GM12891 (cell line): Measurements from ENCODE around the gene INO80.
"Not testable (repeated sequence)": the region's sequence is repeated elsewhere in the genome, so short reads cannot be mapped to it uniquely, and the experiment has no call there.

ENCODE experiments used
- DNase-seq: peaks from one replicate; pipeline ENCODE4 v3.0.0; 2011; ENCODE audit warnings: low spot score; ENCODE audit not compliant: insufficient read length
- FAIRE-seq: peaks from 2 replicates; lab custom pipeline; 2011; peaks lifted over from hg19 to GRCh38; lab: Jason Lieb, UNC
- PAX5 ChIP-seq: IDR thresholded peaks from 2 replicates; pipeline ENCODE4 v1.6.1; 2011; ENCODE audit warnings: low read length, moderate library complexity, mild to moderate bottlenecking; ENCODE audit not compliant: insufficient read depth, severe bottlenecking
- POLR2A ChIP-seq: IDR thresholded peaks from 2 replicates; pipeline ENCODE4 v1.6.1; 2011; ENCODE audit warnings: low read depth, low read length, control low read depth
- POLR2AphosphoS5 ChIP-seq: IDR thresholded peaks from 2 replicates; pipeline ENCODE4 v1.6.1; 2011; ENCODE audit warnings: low read depth, low read length, control low read depth
- POU2F2 ChIP-seq: IDR thresholded peaks from 2 replicates; pipeline ENCODE4 v1.6.1; 2011; ENCODE audit warnings: low read depth, mild to moderate bottlenecking, control low read depth, low read length, moderate library complexity
- SPI1 ChIP-seq: IDR thresholded peaks from 2 replicates; pipeline ENCODE4 v1.6.1; 2011; ENCODE audit warnings: low read depth, low read length, control low read depth
- TAF1 ChIP-seq: IDR thresholded peaks from 2 replicates; pipeline ENCODE4 v1.6.1; 2011; ENCODE audit warnings: low read depth, low read length, control low read depth

Gene INO80

GRCh38 chr15:40957041-40957555, 159.0 kb downstream of the INO80 start:
- no peak for TF ChIP-seq PAX5
- TF ChIP-seq SPI1, result no peak
- FAIRE-seq, result no peak
- no peak for DNase-seq

GRCh38 chr15:40956541-40956982, 159.5 kb downstream of the INO80 start:
- DNase-seq (no peak), FAIRE-seq (no peak)
- TF ChIP-seq SPI1, result no peak
- TF ChIP-seq POLR2AphosphoS5, result no peak
- TF ChIP-seq POLR2A, result no peak
- no peak for TF ChIP-seq TAF1
- TF ChIP-seq POU2F2, result no peak

- DNase-seq, result no peak
- TF ChIP-seq POLR2A (no peak), SPI1 (no peak), PAX5 (no peak), POLR2AphosphoS5 (no peak), POU2F2 (no peak), TAF1 (no peak)
- no peak for FAIRE-seq
These were observed 160.0 kb downstream of the INO80 start for GRCh38 chr15:40955930-40956540.

GRCh38 chr15:40955141-40955903, 160.8 kb downstream of the INO80 start:
- no peak for FAIRE-seq
- no peak for TF ChIP-seq POU2F2
- TF ChIP-seq SPI1, result no peak
- no peak for TF ChIP-seq TAF1
- TF ChIP-seq PAX5, result no peak
- no peak for TF ChIP-seq POLR2AphosphoS5
- TF ChIP-seq POLR2A, result no peak
- no peak for DNase-seq

- not testable (repeated sequence) for FAIRE-seq, DNase-seq
These were observed 161.8 kb downstream of the INO80 start for GRCh38 chr15:40954158-40954848.

GRCh38 chr15:40953713-40954074, 162.4 kb downstream of the INO80 start:
- TF ChIP-seq PAX5 (no peak), POLR2AphosphoS5 (no peak), POU2F2 (no peak), POLR2A (no peak), SPI1 (no peak), TAF1 (no peak)
- FAIRE-seq, result no peak
- DNase-seq, result no peak

GRCh38 chr15:40952901-40953712, 163.0 kb downstream of the INO80 start, which contains the start of gene CHAC1:
TSS of gene CHAC1 (plus strand) at chr15:40953471. CDS start at chr15:40953584, 113 bp downstream.
- TF ChIP-seq TAF1 (no peak), POLR2AphosphoS5 (peak; percentile 51), PAX5 (no peak), POU2F2 (no peak), SPI1 (no peak), POLR2A (peak; percentile 61; the same call in 1 of the 2 replicates)
- FAIRE-seq (peak; percentile 98), DNase-seq (peak; percentile 100)

GRCh38 chr15:40952301-40952900, 163.7 kb downstream of the INO80 start:
- DNase-seq (no peak), FAIRE-seq (no peak)
- TF ChIP-seq POLR2A, result no peak
- no peak for TF ChIP-seq TAF1
- TF ChIP-seq PAX5, result no peak
- TF ChIP-seq POU2F2, result no peak
- TF ChIP-seq POLR2AphosphoS5, result no peak
- TF ChIP-seq SPI1, result no peak

- no peak for FAIRE-seq
- no peak for DNase-seq
- no peak for TF ChIP-seq POU2F2
- no peak for TF ChIP-seq POLR2A
- no peak for TF ChIP-seq TAF1
- TF ChIP-seq PAX5, result no peak
These were observed 164.3 kb downstream of the INO80 start for GRCh38 chr15:40951764-40952163.
